GM19193 (cell line): ENCODE measurements around the gene UNC93B1.

Source experiments
- POLR2A ChIP-seq: IDR thresholded peaks from 4 replicates; pipeline ENCODE4 v1.6.1; 2011; ENCODE audit not compliant: insufficient read depth, insufficient read length; ENCODE audit errors: extremely low read depth

The UNC93B1 gene

GRCh38 chr11:67997475-67997921 lies 6.4 kb downstream of the UNC93B1 start:
- no peak for TF ChIP-seq POLR2A

GRCh38 chr11:67996622-67997474 lies 7.0 kb downstream of the UNC93B1 start:
- TF ChIP-seq POLR2A = no peak

- TF ChIP-seq POLR2A = no peak
These were observed 7.8 kb downstream of the UNC93B1 start for GRCh38 chr11:67996051-67996450.

- no peak for TF ChIP-seq POLR2A
These were observed 19.9 kb downstream of the UNC93B1 start for GRCh38 chr11:67983951-67984350.
